Frontal cortex (tissue), 4 donors: Measurements from ENCODE around the gene ZNF407. TPM values are rescaled to one million over a fixed set of nuclear protein-coding genes. Genes with fewer than 3 reads are reported as not detected.
"Not testable (repeated sequence)": the region's sequence is repeated elsewhere in the genome, so short reads cannot be mapped to it uniquely, and the experiment has no call there.

Experiments
- DNase-seq, 2 donors: peaks; one replicate each; pipeline ENCODE4 v3.0.0; 2012; ENCODE audit warnings: low spot score in 2 of 2
- FAIRE-seq: peaks from 2 replicates; lab custom pipeline; 2012; peaks lifted over from hg19 to GRCh38; lab: Jason Lieb, UNC
- total RNA-seq: library from RNA; depleted of rRNA; stranded (reverse); fragments of >200 nt; gene quantifications from one replicate; pipeline ENCODE4 v1.2.3, GENCODE V29; 2014
- donor health status: control.
- donor health status: control.
- donor health status: control.

Gene ZNF407
- total RNA-seq: 22.0 TPM

GRCh38 chr18:74597662-74598349 is at the start of gene ZNF407:
TSS of gene ZNF407 (plus strand) at chr18:74597870. CDS start at chr18:74631020, 33,150 bp downstream.
- peak; percentile 89 to 93 for DNase-seq
- no peak for FAIRE-seq

GRCh38 chr18:74549591-74550104 is 48.0 kb upstream of the ZNF407 start:
- FAIRE-seq (no peak), DNase-seq (no peak)

DNA sequence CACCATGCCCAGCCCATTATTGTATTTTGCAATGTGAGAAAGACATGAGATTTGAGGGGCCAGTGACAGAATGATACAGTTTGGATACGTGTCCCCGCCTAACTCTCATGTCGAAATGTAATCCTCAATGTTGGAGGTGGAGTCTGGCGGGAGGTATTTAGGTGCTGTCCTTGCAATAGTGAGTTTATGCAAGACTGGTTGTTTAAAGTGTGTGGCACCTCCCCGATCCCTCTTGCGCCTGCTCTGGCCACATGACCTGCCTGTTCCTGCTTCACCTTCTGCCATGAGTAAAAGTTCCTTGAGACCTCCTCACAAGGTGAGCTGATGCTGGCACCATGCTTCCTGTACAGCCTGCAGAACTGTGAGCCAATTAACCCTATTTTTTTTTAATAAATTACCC is 46.8 kb upstream of the ZNF407 start:
- FAIRE-seq: no peak

DNA sequence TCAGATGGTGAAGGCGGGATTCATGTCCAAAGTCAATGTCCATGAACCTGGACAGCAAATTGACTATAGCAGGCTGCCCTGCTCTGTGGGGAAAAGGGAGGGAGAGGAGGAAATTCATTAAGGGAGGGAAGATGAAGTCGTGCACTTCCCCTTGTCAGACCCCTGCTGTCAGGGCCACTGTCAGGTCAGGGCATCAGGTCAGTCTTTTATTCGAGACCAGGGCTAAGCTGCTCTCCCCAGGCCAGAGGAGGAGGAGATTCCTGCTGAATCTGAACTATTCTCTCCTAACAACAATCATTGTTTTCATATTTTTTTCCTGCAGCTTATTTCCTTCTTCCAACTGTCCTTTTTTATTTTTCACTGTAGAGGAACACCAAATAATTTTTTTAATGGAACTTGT is 46.2 kb upstream of the ZNF407 start:
- DNase-seq (no peak), FAIRE-seq (no peak)

More for the DNA sequence above, 46.8 kb upstream of the ZNF407 start:
- DNase-seq: no peak

DNA sequence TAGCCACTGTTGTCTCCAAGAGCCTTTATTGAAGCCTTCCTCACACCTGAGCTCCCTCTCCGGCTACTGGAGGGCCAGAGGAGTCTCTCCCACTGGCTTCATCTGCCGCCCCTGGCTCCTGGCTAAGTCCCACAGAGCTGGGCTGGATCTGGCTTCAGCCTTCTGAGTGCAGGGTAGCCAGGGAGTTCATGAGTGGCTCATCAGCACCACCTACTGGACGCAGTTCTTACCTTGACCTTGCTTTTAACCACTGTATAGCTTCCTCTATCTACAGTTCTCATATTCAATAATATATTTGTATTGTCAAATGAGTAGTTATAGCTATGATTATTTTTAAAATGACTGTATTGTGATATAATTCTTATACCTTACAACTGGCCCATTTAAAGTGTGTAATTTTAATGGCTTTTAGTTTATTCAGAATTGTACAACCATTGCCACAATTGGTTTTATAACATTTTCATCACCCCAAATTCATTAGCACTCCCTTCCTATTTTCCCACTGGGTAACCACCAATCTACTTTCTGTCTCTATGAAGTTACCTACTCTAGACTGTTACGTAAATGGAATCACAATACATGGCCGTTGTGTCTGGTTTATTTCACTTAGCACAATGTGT is 45.6 kb upstream of the ZNF407 start:
- FAIRE-seq (peak; percentile 26), DNase-seq (peak; percentile 65 to 76)

- DNase-seq (no peak), FAIRE-seq (no peak)
Observed at GRCh38 chr18:74556126-74556525, 41.5 kb upstream of the ZNF407 start.

DNA sequence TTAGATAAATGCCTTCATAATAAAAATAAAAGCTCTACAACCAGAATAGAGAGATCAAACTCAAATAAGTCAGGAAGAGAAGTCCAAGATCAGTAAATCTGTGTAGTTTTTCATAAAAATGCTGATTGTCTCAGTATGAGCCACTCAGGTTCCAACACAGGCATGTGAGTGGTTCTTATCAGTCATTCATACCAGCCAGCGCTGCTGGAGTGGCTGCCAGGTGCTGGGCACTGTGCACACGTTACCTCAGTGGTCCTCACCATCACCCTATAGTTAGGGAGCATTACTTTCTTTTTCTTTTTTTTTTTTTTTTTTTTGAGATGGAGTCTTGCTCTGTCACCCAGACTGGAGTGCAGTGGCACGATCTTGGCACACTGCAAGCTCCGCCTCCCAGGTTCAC is 39.6 kb upstream of the ZNF407 start:
- DNase-seq (no peak), FAIRE-seq (no peak)

DNA sequence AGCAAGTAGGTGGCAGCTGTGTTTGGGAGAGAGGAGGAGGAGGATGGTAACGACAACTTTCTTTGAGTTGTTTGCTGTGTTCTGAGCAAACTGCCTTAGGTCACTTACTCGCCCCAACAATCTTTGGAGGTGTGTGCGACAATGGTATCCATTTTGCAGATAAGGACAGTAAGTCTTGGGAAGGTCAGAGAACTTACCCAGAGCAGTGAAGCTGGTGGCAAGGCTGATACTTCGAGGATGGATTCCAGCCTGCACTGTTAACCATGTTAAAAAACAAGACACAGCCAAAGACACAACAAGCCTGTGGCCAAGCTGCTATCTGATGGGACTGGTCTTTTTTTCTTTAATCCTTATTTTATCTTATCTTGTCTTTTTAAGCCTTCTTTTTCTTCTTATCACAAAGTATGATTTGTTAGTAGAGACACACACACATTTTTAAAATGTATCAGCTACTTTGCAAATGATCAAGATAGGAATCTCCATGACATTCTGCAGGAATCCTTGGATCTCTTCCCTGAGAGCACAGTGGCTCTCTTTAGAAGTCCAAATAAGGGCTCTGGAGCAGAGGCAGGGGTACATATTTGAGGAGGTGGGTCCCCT is 35.4 kb upstream of the ZNF407 start:
- DNase-seq: no peak
- no peak for FAIRE-seq

GRCh38 chr18:74562775-74563174 is 34.9 kb upstream of the ZNF407 start:
- FAIRE-seq (no peak), DNase-seq (no peak)

DNA sequence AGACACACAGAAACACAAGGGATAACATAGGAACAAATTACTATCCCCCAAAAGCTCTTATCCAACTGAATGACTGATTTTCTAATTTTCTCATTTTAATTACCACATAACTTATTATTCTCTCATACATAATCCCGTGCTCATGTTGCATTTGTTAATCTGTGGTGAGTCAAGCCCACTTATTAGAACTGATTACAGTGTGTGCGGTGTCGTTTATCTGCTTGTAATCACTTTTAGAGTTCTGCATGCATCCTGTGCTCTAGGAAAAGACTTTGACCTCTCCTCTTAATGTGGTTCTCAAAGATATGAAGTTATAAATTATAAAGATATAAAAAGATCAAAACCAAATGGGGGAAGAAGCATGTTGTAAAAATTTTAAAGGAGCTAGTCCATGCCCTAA is 33.7 kb upstream of the ZNF407 start:
- DNase-seq (no peak), FAIRE-seq (no peak)

DNA sequence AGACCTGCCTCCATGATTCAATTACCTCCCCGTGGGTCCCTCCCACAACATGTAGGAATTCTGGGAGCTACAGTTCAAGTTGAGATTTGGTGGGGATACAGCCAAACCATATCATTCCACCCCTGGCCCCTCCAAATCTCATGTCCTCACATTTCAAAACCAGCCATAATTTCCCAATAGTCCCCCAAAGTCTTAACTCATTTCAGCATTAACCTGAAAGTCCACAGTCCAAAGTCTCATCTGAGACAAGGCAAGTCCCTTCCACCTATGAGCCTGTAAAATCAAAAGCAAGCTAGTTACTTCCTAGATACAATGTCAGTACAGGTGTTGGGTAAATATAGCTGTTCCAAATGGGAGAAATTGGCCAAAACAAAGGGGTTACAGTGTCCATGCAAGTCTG is 32.5 kb upstream of the ZNF407 start:
- DNase-seq, FAIRE-seq: not testable (repeated sequence)

DNA sequence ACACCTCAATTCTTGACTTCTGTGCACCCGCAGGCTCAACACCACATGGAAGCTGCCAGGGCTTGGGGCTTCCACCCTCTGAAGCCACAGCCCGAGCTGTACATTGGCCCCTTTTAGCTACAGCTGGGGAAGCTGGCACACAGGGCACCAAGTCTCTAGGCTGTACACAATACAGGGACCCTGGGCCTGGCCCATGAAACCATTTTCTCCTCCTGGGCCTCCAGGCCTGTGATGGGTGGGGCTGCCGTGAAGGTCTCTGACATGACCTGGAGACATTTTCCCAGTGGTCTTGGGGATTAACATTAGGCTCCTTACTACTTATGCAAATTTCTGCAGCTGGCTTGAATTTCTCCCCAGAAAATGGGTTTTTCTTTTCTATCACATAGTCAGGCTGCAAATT is 31.7 kb upstream of the ZNF407 start:
- not testable (repeated sequence) for FAIRE-seq, DNase-seq

- DNase-seq: no peak
Observed at GRCh38 chr18:74567822-74568221, 29.8 kb upstream of the ZNF407 start.

GRCh38 chr18:74569401-74569800 is 28.3 kb upstream of the ZNF407 start:
- FAIRE-seq: no peak

More at GRCh38 chr18:74567822-74568221, 29.8 kb upstream of the ZNF407 start:
- FAIRE-seq: no peak

GRCh38 chr18:74570266-74570665 is 27.4 kb upstream of the ZNF407 start:
- DNase-seq: no peak
- FAIRE-seq: no peak

More at GRCh38 chr18:74569401-74569800, 28.3 kb upstream of the ZNF407 start:
- no peak for DNase-seq

DNA sequence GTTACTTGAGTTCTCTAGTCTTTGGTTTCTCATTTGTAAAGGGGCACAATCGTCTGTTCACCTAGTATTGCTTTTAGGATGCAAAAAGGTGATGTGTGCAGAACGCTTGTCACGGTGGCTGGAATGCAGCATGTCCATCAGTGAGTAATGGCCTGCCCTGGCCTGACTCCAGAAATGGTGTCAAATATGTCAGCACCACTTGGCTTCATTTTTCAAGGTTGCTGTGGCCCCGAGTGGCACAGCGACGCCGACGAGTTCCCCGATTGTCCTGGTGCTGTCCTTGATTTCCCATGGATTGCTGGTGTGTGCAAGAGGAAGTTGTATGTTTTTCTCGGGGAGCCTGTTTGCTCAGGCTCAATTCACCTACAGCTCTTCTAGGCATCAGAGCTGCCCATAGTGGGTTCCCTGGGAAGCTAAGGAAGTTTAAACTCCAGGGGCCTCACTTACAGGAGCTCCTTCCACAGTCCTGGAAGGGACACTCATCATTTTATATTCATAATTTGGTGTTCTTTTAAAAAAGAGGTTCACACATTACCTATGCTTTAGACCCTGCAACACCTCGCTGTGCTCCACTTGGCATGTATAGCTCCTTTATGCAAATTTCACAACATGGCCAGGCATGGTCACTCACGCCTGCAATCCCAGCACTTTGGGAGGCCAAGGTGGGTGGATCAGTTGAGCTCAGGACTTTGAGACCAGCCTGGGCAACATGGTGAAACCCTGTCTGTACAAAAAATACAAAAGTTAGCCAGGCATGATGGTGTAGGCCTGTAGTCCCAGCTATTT is 25.6 kb upstream of the ZNF407 start:
- no peak for DNase-seq
- FAIRE-seq: no peak

DNA sequence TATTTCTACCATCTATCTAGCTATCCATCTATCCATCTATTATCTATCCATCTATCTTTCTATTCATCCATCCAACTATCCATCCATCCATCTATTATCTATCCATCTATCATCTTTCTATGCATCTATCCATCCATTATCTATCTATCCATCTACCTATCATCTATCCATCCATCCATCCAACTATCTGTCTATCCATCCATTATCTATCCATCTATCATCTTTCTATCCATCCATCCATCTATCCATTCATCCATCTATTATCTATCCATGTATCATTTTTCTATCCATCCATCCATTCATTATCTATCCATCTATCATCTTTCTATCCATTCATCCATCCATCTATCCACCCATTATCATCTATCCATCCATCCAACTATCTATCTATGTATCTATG is 24.6 kb upstream of the ZNF407 start:
- DNase-seq (no peak), FAIRE-seq (no peak)

DNA sequence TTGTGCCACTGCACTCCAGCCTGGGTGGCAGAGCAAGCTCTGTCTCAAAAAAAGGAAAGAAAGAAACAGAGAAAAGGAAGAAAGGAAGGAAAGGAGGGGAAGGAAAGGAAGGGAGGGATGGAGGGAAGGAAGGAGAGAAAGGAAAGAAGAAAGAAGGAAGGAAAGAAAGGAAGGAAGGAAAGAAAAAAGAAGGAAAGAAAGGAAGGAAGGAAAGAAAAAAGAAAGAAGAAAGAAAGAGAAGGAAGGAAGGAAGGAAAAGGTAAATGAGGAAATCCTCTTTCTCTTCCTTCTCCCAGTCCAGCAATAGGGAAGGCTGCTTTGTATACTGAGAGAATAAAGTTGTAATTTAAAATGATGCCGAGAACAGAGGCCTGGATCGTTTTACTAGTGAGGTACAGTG is 22.8 kb upstream of the ZNF407 start:
- FAIRE-seq (no peak), DNase-seq (no peak)

GRCh38 chr18:74577019-74577418 is 20.7 kb upstream of the ZNF407 start:
- DNase-seq (no peak), FAIRE-seq (no peak)

- FAIRE-seq (no peak), DNase-seq (no peak)
Observed at GRCh38 chr18:74579496-74580065, 18.1 kb upstream of the ZNF407 start.
